Measurements from ENCODE around the gene SLC13A2. TPM values are rescaled to one million over a fixed set of nuclear protein-coding genes. Genes with fewer than 3 reads are reported as not detected.
"Not testable (repeated sequence)": the region's sequence is repeated elsewhere in the genome, so short reads cannot be mapped to it uniquely, and the experiment has no call there.

The SLC13A2 gene
- total and polyA plus RNA-seq, 2 donors (not counting 3 experiments of a cell fraction or from before 2014, with no cell fraction given): not detected

- no peak overlapping the region for H3K27ac ChIP-seq (ENCODE audit: insufficient read depth, low read depth, low read length)
- H2AFZ ChIP-seq (ENCODE audit: low read depth, low read length): no peak overlapping the region
- DNase-seq (ENCODE audit: low read depth, low spot score) (no peak), FAIRE-seq (no peak)
- no peaks in the 10 kb centered on the region for H4K20me1 ChIP-seq (replicated peaks; ENCODE audit: control insufficient read depth, extremely low read depth, insufficient read depth, low read length)
- intact Hi-C loops (cut with micrococcal nuclease) (no loop called here), dilution Hi-C loops (cut with MboI; ENCODE audit: extremely low pct_ligation_motif_present, low sequenced_read_pairs) (no loop called here)
- H3K4me2 ChIP-seq (ENCODE audit: insufficient read depth, low read length): no peak overlapping the region
- CTCF ChIA-PET: no interaction called here
- TF ChIP-seq POLR2AphosphoS5 (IDR thresholded peaks at IDR 0.05; ENCODE audit: insufficient read depth, low read depth, low read length) (no peak), FOS (IDR thresholded peaks at IDR 0.05; ENCODE audit: borderline replicate concordance, insufficient read depth, low read length) (no peak), MYC (IDR thresholded peaks at IDR 0.05; ENCODE audit: low read depth, low read length) (no peak), EZH2 (IDR thresholded peaks at IDR 0.05; ENCODE audit: borderline replicate concordance, low read depth, low read length, severe bottlenecking) (no peak), JUN (IDR thresholded peaks at IDR 0.05; ENCODE audit: borderline replicate concordance, insufficient read depth, insufficient read length, low read depth) (no peak), POLR2A (IDR thresholded peaks at IDR 0.05; ENCODE audit: low read depth, low read length) (no peak)
- H3K9ac ChIP-seq (replicated peaks; ENCODE audit: extremely low read depth, insufficient read depth, low read length): no peak overlapping the region
- no peak overlapping the region for H3K4me3 ChIP-seq (replicated peaks in 1 of 3; ENCODE audit: insufficient read depth in 1 of 3, low read depth in 1 of 3, low read length in 3 of 3)
- peaks cover 3 to 6% of the 10 kb centered on the region in 2 experiments for H3K27me3 ChIP-seq (ENCODE audit: control insufficient read depth in 2 of 2, insufficient read depth in 2 of 2, low read length in 2 of 2)
- H3K36me3 ChIP-seq (ENCODE audit: control insufficient read depth in 2 of 2, extremely low read depth in 1 of 2, insufficient read depth in 2 of 2, low read length in 2 of 2): no peaks in the 10 kb centered on the region
- BruUV-seq (replicated peaks): no TSS peak
- no peaks in the 10 kb centered on the region for H3K9me1 ChIP-seq (replicated peaks; ENCODE audit: control insufficient read depth, extremely low read depth, insufficient read depth, low read length)
- no peaks in the 10 kb centered on the region for H3K9me3 ChIP-seq (replicated peaks; ENCODE audit: control insufficient read depth, insufficient read depth, low read length)
- H3K4me1 ChIP-seq (ENCODE audit: control insufficient read depth, extremely low read depth, insufficient read depth, low read length): no peaks in the 10 kb centered on the region
- POLR2A ChIA-PET: no interaction called here
- H3K79me2 ChIP-seq (ENCODE audit: control insufficient read depth, insufficient read depth, low read length): no peaks in the 10 kb centered on the region
Measured at GRCh38 chr17:28433721-28434120, 39.7 kb upstream of the SLC13A2 start.

GRCh38 chr17:28434326-28434725 is 39.1 kb upstream of the SLC13A2 start:
- H3K79me2 ChIP-seq (ENCODE audit: control insufficient read depth, insufficient read depth, low read length); BruUV-seq (replicated peaks); H3K9me3 ChIP-seq (replicated peaks; ENCODE audit: control insufficient read depth, insufficient read depth, low read length); H4K20me1 ChIP-seq (replicated peaks; ENCODE audit: control insufficient read depth, extremely low read depth, insufficient read depth, low read length); intact Hi-C loops (cut with micrococcal nuclease); H3K4me3 ChIP-seq (replicated peaks in 1 of 3; ENCODE audit: insufficient read depth in 1 of 3, low read depth in 1 of 3, low read length in 3 of 3); DNase-seq (ENCODE audit: low read depth, low spot score); H3K4me2 ChIP-seq (ENCODE audit: insufficient read depth, low read length); H3K27me3 ChIP-seq (ENCODE audit: control insufficient read depth in 2 of 2, insufficient read depth in 2 of 2, low read length in 2 of 2); H3K27ac ChIP-seq (ENCODE audit: insufficient read depth, low read depth, low read length); dilution Hi-C loops (cut with MboI; ENCODE audit: extremely low pct_ligation_motif_present, low sequenced_read_pairs); H3K4me1 ChIP-seq (ENCODE audit: control insufficient read depth, extremely low read depth, insufficient read depth, low read length); H3K9me1 ChIP-seq (replicated peaks; ENCODE audit: control insufficient read depth, extremely low read depth, insufficient read depth, low read length); H3K9ac ChIP-seq (replicated peaks; ENCODE audit: extremely low read depth, insufficient read depth, low read length); H3K36me3 ChIP-seq (ENCODE audit: control insufficient read depth in 2 of 2, extremely low read depth in 1 of 2, insufficient read depth in 2 of 2, low read length in 2 of 2); POLR2A ChIA-PET; H2AFZ ChIP-seq (ENCODE audit: low read depth, low read length); FAIRE-seq: not testable (repeated sequence)
- CTCF ChIA-PET: interaction anchor here (2.8 kb wide), 1 partner anchor 18 kb away, joined by 13 read pairs; no protein-coding TSS in a partner anchor
